GM12878 (cell line): ENCODE data around the gene ATXN1. TPM values are rescaled to one million over a fixed set of nuclear protein-coding genes. Genes with fewer than 3 reads are reported as not detected.

Experiments used
- ATF2 ChIP-seq: IDR thresholded peaks from 2 replicates; pipeline ENCODE4 v1.6.1; 2012; ENCODE audit warnings: low read length, inconsistent platforms
- CBX3 ChIP-seq: fragments of 200-600 bp; sonication (generic); IDR thresholded peaks from 2 replicates; pipeline ENCODE4 v1.6.1; 2016; ENCODE audit warnings: low read depth, borderline replicate concordance
- CREB1 ChIP-seq: IDR thresholded peaks from 2 replicates; pipeline ENCODE4 v1.6.1; 2012; ENCODE audit warnings: low read depth, mild to moderate bottlenecking, inconsistent platforms
- CREM ChIP-seq: IDR thresholded peaks from 2 replicates; pipeline ENCODE4 v1.6.1; 2014; ENCODE audit warnings: antibody characterized with exemption, low read depth
- HDAC2 ChIP-seq: fragments of 200-600 bp; sonication (generic); IDR thresholded peaks from 2 replicates; pipeline ENCODE4 v1.6.1; 2017
- IRF4 ChIP-seq: IDR thresholded peaks from 2 replicates; pipeline ENCODE4 v1.6.1; 2011; ENCODE audit warnings: low read depth, low read length
- KDM1A ChIP-seq: fragments of 200-600 bp; sonication (generic); IDR thresholded peaks from 2 replicates; pipeline ENCODE4 v1.6.1; 2016; ENCODE audit warnings: borderline replicate concordance
- MEF2A ChIP-seq: IDR thresholded peaks from 2 replicates; pipeline ENCODE4 v1.6.1; 2011; ENCODE audit warnings: low read depth, mild to moderate bottlenecking, low read length, moderate library complexity; ENCODE audit not compliant: insufficient read depth
- MEF2B ChIP-seq: fragments of 450-650 bp; IDR thresholded peaks from 2 replicates; pipeline ENCODE4 v1.6.1; 2018; ENCODE audit warnings: mild to moderate bottlenecking, moderate library complexity; ENCODE audit not compliant: partially characterized antibody, poor library complexity, severe bottlenecking
- MTA2 ChIP-seq: fragments of 450-650 bp; IDR thresholded peaks from 2 replicates; pipeline ENCODE4 v1.6.1; 2016; ENCODE audit warnings: low read depth, mild to moderate bottlenecking, moderate library complexity
- MXI1 ChIP-seq: fragments of 150-350 bp; IDR thresholded peaks from 2 replicates; pipeline ENCODE4 v1.6.1; 2011; ENCODE audit warnings: low read depth, mild to moderate bottlenecking, inconsistent platforms, low read length, improper control_type of control experiment
- MYB ChIP-seq: fragments of 150-350 bp; IDR thresholded peaks from 2 replicates; pipeline ENCODE4 v1.6.1; 2014; ENCODE audit warnings: mild to moderate bottlenecking, low read depth, low read length, borderline replicate concordance
- NBN ChIP-seq: fragments of 450-650 bp; IDR thresholded peaks from 2 replicates; pipeline ENCODE4 v1.6.1; 2016
- RAD51 ChIP-seq: fragments of 450-650 bp; IDR thresholded peaks from 2 replicates; pipeline ENCODE4 v1.6.1; 2016; ENCODE audit warnings: moderate library complexity, mild to moderate bottlenecking, inconsistent platforms
- RB1 ChIP-seq: fragments of 450-650 bp; formaldehyde crosslinking; IDR thresholded peaks from 2 replicates; pipeline ENCODE4 v1.6.1; 2017; ENCODE audit warnings: mild to moderate bottlenecking, borderline replicate concordance
- SKIL ChIP-seq: fragments of 450-650 bp; IDR thresholded peaks from 2 replicates; pipeline ENCODE4 v1.6.1; 2017; ENCODE audit warnings: mild to moderate bottlenecking, low read depth, inconsistent platforms; ENCODE audit not compliant: poor library complexity, severe bottlenecking
- YBX1 ChIP-seq: fragments of 450-650 bp; IDR thresholded peaks from 2 replicates; pipeline ENCODE4 v1.6.1; 2016; ENCODE audit warnings: antibody characterized with exemption
- ZNF24 ChIP-seq: fragments of 450-650 bp; IDR thresholded peaks from 2 replicates; pipeline ENCODE4 v1.6.1; 2017; ENCODE audit warnings: antibody characterized with exemption, mild to moderate bottlenecking
- ZNF274 ChIP-seq: IDR thresholded peaks from one replicate; pipeline ENCODE4 v1.8.0; 2011; ENCODE audit not compliant: insufficient read length, insufficient read depth
- polyA plus RNA-seq, 11 experiments: library from polyadenylated mRNA; depleted of rRNA in 4 of 11; unstranded in 6 of 11; stranded (reverse) in 5 of 11; fragments of >200 nt; fragmentation: Nextera tagmentation in 4 of 11; fragmentation: Illumina TruSeq in 1 of 11; extraction: Ambion mirVana in 4 of 11; extraction: Trizol in 1 of 11; gene quantifications; 1 replicate in 1 of 11; 2 replicates in 10 of 11; pipeline versions ENCODE4 v1.2.1 to v1.2.3, GENCODE V29; 2011 to 2016; ENCODE audit warnings: inconsistent platforms in 2 of 11, missing spikeins in 2 of 11, low read depth in 1 of 11
- total RNA-seq, 4 experiments: library from RNA; depleted of rRNA in 3 of 4; stranded (reverse); fragments of >200 nt in 3 of 4; fragmentation: Illumina TruSeq in 1 of 4; extraction: Trizol in 1 of 4; gene quantifications; 2 replicates each; pipeline versions ENCODE4 v1.2.1 to v1.2.3, GENCODE V29; 2013 to 2021
- TF ChIP-seq, protein P1 (sequence below): IDR thresholded peaks from 2 replicates; pipeline ENCODE4 v1.6.1; 2011; ENCODE audit warnings: mild to moderate bottlenecking, low read depth, low read length, moderate library complexity; ENCODE audit not compliant: insufficient replicate concordance
- TF ChIP-seq, protein P2 (sequence below): fragments of 450-650 bp; IDR thresholded peaks from 2 replicates; pipeline ENCODE4 v1.6.1; 2016; ENCODE audit warnings: mild to moderate bottlenecking, moderate library complexity, borderline replicate concordance

ATXN1 gene
- total and polyA plus RNA-seq, 10 of the 15 experiments (the other 5 are each of a cell fraction or from before 2014, with no cell fraction given), result 12.2 to 51.2 (median 20.5) TPM

GRCh38 chr6:16413399-16413798, 347.9 kb downstream of the ATXN1 start (continued):
- TF ChIP-seq, protein P1, sequence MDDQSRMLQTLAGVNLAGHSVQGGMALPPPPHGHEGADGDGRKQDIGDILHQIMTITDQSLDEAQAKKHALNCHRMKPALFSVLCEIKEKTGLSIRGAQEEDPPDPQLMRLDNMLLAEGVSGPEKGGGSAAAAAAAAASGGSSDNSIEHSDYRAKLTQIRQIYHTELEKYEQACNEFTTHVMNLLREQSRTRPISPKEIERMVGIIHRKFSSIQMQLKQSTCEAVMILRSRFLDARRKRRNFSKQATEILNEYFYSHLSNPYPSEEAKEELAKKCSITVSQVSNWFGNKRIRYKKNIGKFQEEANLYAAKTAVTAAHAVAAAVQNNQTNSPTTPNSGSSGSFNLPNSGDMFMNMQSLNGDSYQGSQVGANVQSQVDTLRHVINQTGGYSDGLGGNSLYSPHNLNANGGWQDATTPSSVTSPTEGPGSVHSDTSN, result no peak
- TF ChIP-seq YBX1, result no peak
- TF ChIP-seq ZNF274, result no peak
- TF ChIP-seq CREM, result peak; percentile 60; the same call in 1 of the 2 replicates
- TF ChIP-seq NBN, result peak; percentile 22; the same call in 1 of the 2 replicates
- peak; percentile 38; the same call in 1 of the 2 replicates for TF ChIP-seq CREB1
- TF ChIP-seq MEF2A, result no peak; the same call in 1 of the 2 replicates
- peak; percentile 43; the same call in 1 of the 2 replicates for TF ChIP-seq MTA2
- TF ChIP-seq SKIL, result peak; percentile 64
- peak; percentile 57; the same call in 1 of the 2 replicates for TF ChIP-seq ATF2
- TF ChIP-seq MXI1, result no peak
- peak; percentile 12 for TF ChIP-seq MEF2B
- no peak for TF ChIP-seq RAD51
- TF ChIP-seq ZNF24, result peak; percentile 96
- TF ChIP-seq, protein P2, sequence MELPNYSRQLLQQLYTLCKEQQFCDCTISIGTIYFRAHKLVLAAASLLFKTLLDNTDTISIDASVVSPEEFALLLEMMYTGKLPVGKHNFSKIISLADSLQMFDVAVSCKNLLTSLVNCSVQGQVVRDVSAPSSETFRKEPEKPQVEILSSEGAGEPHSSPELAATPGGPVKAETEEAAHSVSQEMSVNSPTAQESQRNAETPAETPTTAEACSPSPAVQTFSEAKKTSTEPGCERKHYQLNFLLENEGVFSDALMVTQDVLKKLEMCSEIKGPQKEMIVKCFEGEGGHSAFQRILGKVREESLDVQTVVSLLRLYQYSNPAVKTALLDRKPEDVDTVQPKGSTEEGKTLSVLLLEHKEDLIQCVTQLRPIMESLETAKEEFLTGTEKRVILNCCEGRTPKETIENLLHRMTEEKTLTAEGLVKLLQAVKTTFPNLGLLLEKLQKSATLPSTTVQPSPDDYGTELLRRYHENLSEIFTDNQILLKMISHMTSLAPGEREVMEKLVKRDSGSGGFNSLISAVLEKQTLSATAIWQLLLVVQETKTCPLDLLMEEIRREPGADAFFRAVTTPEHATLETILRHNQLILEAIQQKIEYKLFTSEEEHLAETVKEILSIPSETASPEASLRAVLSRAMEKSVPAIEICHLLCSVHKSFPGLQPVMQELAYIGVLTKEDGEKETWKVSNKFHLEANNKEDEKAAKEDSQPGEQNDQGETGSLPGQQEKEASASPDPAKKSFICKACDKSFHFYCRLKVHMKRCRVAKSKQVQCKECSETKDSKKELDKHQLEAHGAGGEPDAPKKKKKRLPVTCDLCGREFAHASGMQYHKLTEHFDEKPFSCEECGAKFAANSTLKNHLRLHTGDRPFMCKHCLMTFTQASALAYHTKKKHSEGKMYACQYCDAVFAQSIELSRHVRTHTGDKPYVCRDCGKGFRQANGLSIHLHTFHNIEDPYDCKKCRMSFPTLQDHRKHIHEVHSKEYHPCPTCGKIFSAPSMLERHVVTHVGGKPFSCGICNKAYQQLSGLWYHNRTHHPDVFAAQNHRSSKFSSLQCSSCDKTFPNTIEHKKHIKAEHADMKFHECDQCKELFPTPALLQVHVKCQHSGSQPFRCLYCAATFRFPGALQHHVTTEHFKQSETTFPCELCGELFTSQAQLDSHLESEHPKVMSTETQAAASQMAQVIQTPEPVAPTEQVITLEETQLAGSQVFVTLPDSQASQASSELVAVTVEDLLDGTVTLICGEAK, result no peak
- TF ChIP-seq RB1, result no peak
- no peak for TF ChIP-seq KDM1A
- TF ChIP-seq MYB, result no peak
- no peak for TF ChIP-seq IRF4
- TF ChIP-seq HDAC2, result no peak
- TF ChIP-seq CBX3, result no peak
